A673 (cell line): ENCODE data around the gene ADGRD1.

Experiments
- EZH2 ChIP-seq: fragments of 200-600 bp; sonication (generic); IDR thresholded peaks from 2 replicates; pipeline ENCODE4 v1.6.1; 2017; ENCODE audit warnings: borderline replicate concordance, low read depth, mild to moderate bottlenecking, mixed read lengths, antibody characterized with exemption, low read length; ENCODE audit not compliant: poor library complexity, severe bottlenecking
- TF ChIP-seq, protein P1 (sequence below): fragments of 300-800, 200-600 bp; sonication (generic); conservative IDR thresholded peaks from 2 replicates; pipeline ENCODE4 v1.5.1; 2017; ENCODE audit warnings: low read depth, mild to moderate bottlenecking, antibody characterized with exemption, low read length, moderate library complexity, mixed read lengths

DNA sequence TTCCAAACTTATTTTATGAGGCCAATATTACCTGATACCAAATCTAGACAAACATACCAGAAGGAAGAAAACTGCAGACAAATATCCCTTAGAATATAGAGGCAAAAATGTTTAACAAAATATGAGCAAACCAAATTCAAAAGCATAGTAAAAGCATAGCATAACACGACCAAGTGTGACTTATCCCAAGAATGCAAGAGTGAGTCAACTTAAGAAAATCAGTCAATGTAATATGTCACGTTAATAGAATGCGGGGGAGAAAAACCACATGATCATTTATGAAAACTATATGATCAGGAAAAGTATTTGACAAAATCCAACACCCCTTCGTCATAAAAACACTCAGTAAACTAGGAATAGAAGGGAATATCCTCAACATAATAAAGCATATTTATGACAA lies 217.3 kb downstream of the ADGRD1 start:
- TF ChIP-seq, protein P1, sequence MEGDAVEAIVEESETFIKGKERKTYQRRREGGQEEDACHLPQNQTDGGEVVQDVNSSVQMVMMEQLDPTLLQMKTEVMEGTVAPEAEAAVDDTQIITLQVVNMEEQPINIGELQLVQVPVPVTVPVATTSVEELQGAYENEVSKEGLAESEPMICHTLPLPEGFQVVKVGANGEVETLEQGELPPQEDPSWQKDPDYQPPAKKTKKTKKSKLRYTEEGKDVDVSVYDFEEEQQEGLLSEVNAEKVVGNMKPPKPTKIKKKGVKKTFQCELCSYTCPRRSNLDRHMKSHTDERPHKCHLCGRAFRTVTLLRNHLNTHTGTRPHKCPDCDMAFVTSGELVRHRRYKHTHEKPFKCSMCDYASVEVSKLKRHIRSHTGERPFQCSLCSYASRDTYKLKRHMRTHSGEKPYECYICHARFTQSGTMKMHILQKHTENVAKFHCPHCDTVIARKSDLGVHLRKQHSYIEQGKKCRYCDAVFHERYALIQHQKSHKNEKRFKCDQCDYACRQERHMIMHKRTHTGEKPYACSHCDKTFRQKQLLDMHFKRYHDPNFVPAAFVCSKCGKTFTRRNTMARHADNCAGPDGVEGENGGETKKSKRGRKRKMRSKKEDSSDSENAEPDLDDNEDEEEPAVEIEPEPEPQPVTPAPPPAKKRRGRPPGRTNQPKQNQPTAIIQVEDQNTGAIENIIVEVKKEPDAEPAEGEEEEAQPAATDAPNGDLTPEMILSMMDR = no peak
- no peak for TF ChIP-seq EZH2
